Astrocyte of the spinal cord (primary cell): ENCODE measurements around the gene SNF8.

Experiments used
- DNase-seq: peaks from one replicate; pipeline ENCODE4 v3.0.0; 2011; ENCODE audit warnings: low read depth, low spot score
- H3K4me3 ChIP-seq: 2 replicates; pipeline ENCODE4 v1.5.1; 2011; ENCODE audit warnings: low read depth, mild to moderate bottlenecking, low read length, moderate library complexity
- CTCF ChIP-seq: IDR thresholded peaks from 2 replicates; pipeline ENCODE4 v1.5.1; 2012; ENCODE audit warnings: low read depth, mild to moderate bottlenecking, low read length, inconsistent platforms
- in situ Hi-C: cut with HindIII; loops from 2 replicates; pipeline ENCODE4 v1.10.0; 2017; ENCODE audit warnings: low sequenced_read_pairs

The SNF8 gene

GRCh38 chr17:48915459-48916282, 29.0 kb downstream of the SNF8 start:
- no peak overlapping the region for H3K4me3 ChIP-seq
- in situ Hi-C loops, result no loop called here
- peak; percentile 85 for DNase-seq
- no peak for TF ChIP-seq CTCF

GRCh38 chr17:48912476-48912875, 32.2 kb downstream of the SNF8 start:
- no peak overlapping the region for H3K4me3 ChIP-seq
- in situ Hi-C loops, result no loop called here
- no peak for TF ChIP-seq CTCF
- DNase-seq, result no peak

- in situ Hi-C loops, result no loop called here
- no peak for TF ChIP-seq CTCF
- DNase-seq, result no peak
- peak overlapping the region; percentile 85 for H3K4me3 ChIP-seq
Observed at GRCh38 chr17:48910370-48910769, 34.3 kb downstream of the SNF8 start.

- no peak for DNase-seq
- in situ Hi-C loops, result no loop called here
- H3K4me3 ChIP-seq, result peak overlapping the region; percentile 85
- no peak for TF ChIP-seq CTCF
Observed at GRCh38 chr17:48909783-48910182, 34.9 kb downstream of the SNF8 start.

- H3K4me3 ChIP-seq, result peak overlapping the region; percentile 85
- in situ Hi-C loops, result no loop called here
- DNase-seq, result peak; percentile 90
- no peak for TF ChIP-seq CTCF
Observed at GRCh38 chr17:48908853-48909394, 35.7 kb downstream of the SNF8 start.

GRCh38 chr17:48908047-48908843, 36.4 kb downstream of the SNF8 start, which contains the start of gene UBE2Z:
Gene UBE2Z (plus strand): TSS chr17:48908407. CDS start chr17:48908504, 97 bp downstream.
- peak within 1 kb of the TSS; percentile 85 for H3K4me3 ChIP-seq
- peak; percentile 9 for TF ChIP-seq CTCF
- peak; percentile 97 for DNase-seq
- in situ Hi-C loops, result no loop called here
